Caco-2 (cell line): ENCODE results near the gene WWOX. TPM values are rescaled to one million over a fixed set of nuclear protein-coding genes. Genes with fewer than 3 reads are reported as not detected.

Experiments used
- BruUV-seq: library from RNA; stranded (reverse); fragments of 400-500 nt; replicated peaks from 2 replicates; lab custom pipeline; 2021; lab: Mats Ljungman, UMichigan
- CTCF ChIA-PET: fragments of 300-600 bp; sonication (Branson Sonifier 250); formaldehyde crosslinking; loops from one replicate; lab custom pipeline; 2022; ENCODE audit warnings: antibody characterized with exemption; lab: Charles Lee
- POLR2A ChIA-PET: fragments of 300-600 bp; sonication (Branson Sonifier 250); formaldehyde crosslinking; loops from one replicate; lab custom pipeline; 2022; ENCODE audit warnings: antibody characterized with exemption; lab: Charles Lee
- DNase-seq, 2 experiments: peaks; one replicate each; pipeline versions ENCODE4 v3.0.0 to v3.0.0-alpha.2; 2020 to 2022
- H3K27me3 ChIP-seq: replicated peaks from 2 replicates; pipeline ENCODE4 v1.6.0; 2011; ENCODE audit warnings: low read length; ENCODE audit not compliant: control insufficient read depth, insufficient read depth
- H3K36me3 ChIP-seq: 2 replicates; pipeline ENCODE4 v1.5.1; 2011; ENCODE audit warnings: low read length; ENCODE audit not compliant: control insufficient read depth, insufficient read depth
- H3K4me1 ChIP-seq: fragments of 250-450 bp; sonication (Bioruptor Pico); 2 replicates; pipeline ENCODE4 v1.5.1; 2020; ENCODE audit warnings: mild to moderate bottlenecking
- H3K4me3 ChIP-seq: 2 replicates; pipeline ENCODE4 v1.5.1; 2011; ENCODE audit warnings: low read depth, mild to moderate bottlenecking, control low read depth, low read length
- H3K9me3 ChIP-seq: fragments of 250-450 bp; sonication (Bioruptor Pico); 2 replicates; pipeline ENCODE4 v1.5.1; 2020; ENCODE audit warnings: mild to moderate bottlenecking, moderate library complexity
- H3K27ac Mint-ChIP-seq: one replicate; pipeline ENCODE4 v1.8.0; 2022; ENCODE audit warnings: mixed read lengths; ENCODE audit not compliant: unreplicated experiment
- H3K27me3 Mint-ChIP-seq: one replicate; pipeline ENCODE4 v1.8.0; 2022; ENCODE audit warnings: mixed read lengths; ENCODE audit not compliant: insufficient read depth, unreplicated experiment
- H3K36me3 Mint-ChIP-seq: one replicate; pipeline ENCODE4 v1.8.0; 2022; ENCODE audit warnings: mild to moderate bottlenecking, mixed read lengths; ENCODE audit not compliant: insufficient read depth, unreplicated experiment
- H3K4me1 Mint-ChIP-seq: one replicate; pipeline ENCODE4 v1.8.0; 2022; ENCODE audit warnings: low read depth, mixed read lengths; ENCODE audit not compliant: unreplicated experiment
- H3K4me3 Mint-ChIP-seq: one replicate; pipeline ENCODE4 v1.8.0; 2022; ENCODE audit warnings: mild to moderate bottlenecking, moderate library complexity, mixed read lengths; ENCODE audit not compliant: unreplicated experiment
- H3K9me3 Mint-ChIP-seq: one replicate; pipeline ENCODE4 v1.8.0; 2022; ENCODE audit warnings: mixed read lengths; ENCODE audit not compliant: unreplicated experiment
- CTCF ChIP-seq, 2 experiments: fragments of 200-600 bp in 1 of 2; IDR thresholded peaks; 1 replicate in 1 of 2; 2 replicates in 1 of 2; pipeline versions ENCODE4 v1.5.1 to v1.8.0; 2011 to 2022; ENCODE audit warnings: antibody characterized with exemption in 1 of 2, control low read depth in 1 of 2, inconsistent platforms in 1 of 2, low read depth in 1 of 2, low read length in 1 of 2, mild to moderate bottlenecking in 1 of 2, moderate library complexity in 1 of 2; ENCODE audit not compliant: insufficient read depth in 1 of 2, severe bottlenecking in 1 of 2, unreplicated experiment in 1 of 2
- intact Hi-C: fragments of 100-400 bp; cut with micrococcal nuclease; formaldehyde crosslinking; loops from one replicate; pipeline ENCODE4 v1.10.0; 2022; ENCODE audit not compliant: unreplicated experiment
- total RNA-seq: library from RNA; stranded (reverse); gene quantifications from 2 replicates; pipeline ENCODE4 v1.2.3, GENCODE V29; 2022

The WWOX gene
- total RNA-seq, 1 experiment from 2014 or later = 45.0 TPM

GRCh38 chr16:78877114-78877655, 777.7 kb downstream of the WWOX start:
- H3K4me3 ChIP-seq = no peak overlapping the region
- no peak for TF ChIP-seq CTCF (IDR thresholded peaks at IDR 0.05; ENCODE audit: insufficient read depth in 1 of 2, low read depth in 1 of 2, low read length in 1 of 2, severe bottlenecking in 1 of 2, unreplicated experiment in 1 of 2)
- Mint-ChIP-seq H3K27ac (no peak overlapping the region), H3K9me3 (no peaks in the 10 kb centered on the region), H3K4me1 (no peaks in the 10 kb centered on the region), H3K4me3 (no peak overlapping the region), H3K27me3 (no peaks in the 10 kb centered on the region), H3K36me3 (no peaks in the 10 kb centered on the region)
- no peaks in the 10 kb centered on the region for H3K36me3 ChIP-seq
- no peak for DNase-seq
- intact Hi-C loops = no loop called here
- POLR2A ChIA-PET = no interaction called here
- CTCF ChIA-PET = no interaction called here
- no peaks in the 10 kb centered on the region for H3K4me1 ChIP-seq
- H3K9me3 ChIP-seq = 0 out of 2 replicates have a peak, but pooled peaks cover 2% of the 10 kb centered on the region
- no peaks in the 10 kb centered on the region for H3K27me3 ChIP-seq
- no TSS peak for BruUV-seq

GRCh38 chr16:78878570-78878969, 779.1 kb downstream of the WWOX start:
- H3K36me3 ChIP-seq = no peaks in the 10 kb centered on the region
- H3K27ac Mint-ChIP-seq = no peak overlapping the region
- H3K27me3 Mint-ChIP-seq = no peaks in the 10 kb centered on the region
- no peaks in the 10 kb centered on the region for H3K4me1 ChIP-seq
- ChIA-PET POLR2A (no interaction called here), CTCF (no interaction called here)
- H3K4me3 ChIP-seq = no peak overlapping the region
- H3K27me3 ChIP-seq = no peaks in the 10 kb centered on the region
- H3K36me3 Mint-ChIP-seq = no peaks in the 10 kb centered on the region
- no peak for DNase-seq
- 0 out of 2 replicates have a peak, but pooled peaks cover 2% of the 10 kb centered on the region for H3K9me3 ChIP-seq
- H3K9me3 Mint-ChIP-seq = no peaks in the 10 kb centered on the region
- H3K4me1 Mint-ChIP-seq = no peaks in the 10 kb centered on the region
- TF ChIP-seq CTCF (IDR thresholded peaks at IDR 0.05; ENCODE audit: insufficient read depth in 1 of 2, low read depth in 1 of 2, low read length in 1 of 2, severe bottlenecking in 1 of 2, unreplicated experiment in 1 of 2) = no peak
- intact Hi-C loops = no loop called here
- no peak overlapping the region for H3K4me3 Mint-ChIP-seq
- no TSS peak for BruUV-seq

- no peaks in the 10 kb centered on the region for H3K36me3 Mint-ChIP-seq
- no peaks in the 10 kb centered on the region for H3K27me3 Mint-ChIP-seq
- no peaks in the 10 kb centered on the region for H3K27me3 ChIP-seq
- no peak for DNase-seq
- no peak for TF ChIP-seq CTCF (IDR thresholded peaks at IDR 0.05; ENCODE audit: insufficient read depth in 1 of 2, low read depth in 1 of 2, low read length in 1 of 2, severe bottlenecking in 1 of 2, unreplicated experiment in 1 of 2)
- H3K36me3 ChIP-seq = no peaks in the 10 kb centered on the region
- no peaks in the 10 kb centered on the region for H3K4me1 Mint-ChIP-seq
- H3K27ac Mint-ChIP-seq = no peak overlapping the region
- BruUV-seq = no TSS peak
- 0 out of 2 replicates have a peak, but pooled peaks cover 2% of the 10 kb centered on the region for H3K9me3 ChIP-seq
- intact Hi-C loops = no loop called here
- H3K4me1 ChIP-seq = no peaks in the 10 kb centered on the region
- no peak overlapping the region for H3K4me3 Mint-ChIP-seq
- ChIA-PET CTCF (no interaction called here), POLR2A (no interaction called here)
- no peaks in the 10 kb centered on the region for H3K9me3 Mint-ChIP-seq
- no peak overlapping the region for H3K4me3 ChIP-seq
Observed at GRCh38 chr16:78879011-78879410, 779.6 kb downstream of the WWOX start.
